Suprapubic skin (tissue), 4 donors: Measurements from ENCODE around the gene C14orf93. TPM values are rescaled to one million over a fixed set of nuclear protein-coding genes. Genes with fewer than 3 reads are reported as not detected.

Experiments used
- DNase-seq, 2 donors: peaks; one replicate each; pipeline ENCODE4 v3.0.0-alpha.2; 2019; ENCODE audit warnings: low spot score in 2 of 2
- H3K27ac ChIP-seq: fragments of 200-600 bp; sonication (generic); one replicate; pipeline ENCODE4 v1.5.1; 2019
- H3K27me3 ChIP-seq: fragments of 200-600 bp; sonication (generic); one replicate; pipeline ENCODE4 v1.5.1; 2019
- H3K36me3 ChIP-seq: fragments of 200-600 bp; sonication (generic); one replicate; pipeline ENCODE4 v1.5.1; 2019
- H3K4me1 ChIP-seq: fragments of 200-600 bp; sonication (generic); one replicate; pipeline ENCODE4 v1.5.1; 2019
- H3K4me3 ChIP-seq: fragments of 200-600 bp; sonication (generic); one replicate; pipeline ENCODE4 v1.5.1; 2019; ENCODE audit warnings: mild to moderate bottlenecking
- H3K9me3 ChIP-seq: fragments of 200-600 bp; sonication (generic); one replicate; pipeline ENCODE4 v1.5.1; 2019
- EP300 ChIP-seq: sonication (generic); formaldehyde crosslinking; IDR thresholded peaks from one replicate; pipeline ENCODE4 v1.6.1; 2017; ENCODE audit warnings: antibody characterized with exemption
- POLR2A ChIP-seq, 2 donors: fragments of 450-650 bp; IDR thresholded peaks; one replicate each; pipeline ENCODE4 v1.6.1; 2017; ENCODE audit warnings: antibody characterized with exemption in 2 of 2, mild to moderate bottlenecking in 2 of 2, moderate library complexity in 2 of 2
- POLR2AphosphoS5 ChIP-seq, 3 donors: sonication (generic); formaldehyde crosslinking; IDR thresholded peaks; one replicate each; pipeline ENCODE4 v1.6.1; 2017; ENCODE audit warnings: antibody characterized with exemption in 3 of 3
- WGBS: methylation state at CpG from one replicate; pipeline ENCODE4 v1.1.5; 2018; 5-methylcytosine and 5-hydroxymethylcytosine counted together
- total RNA-seq, 4 donors: library from RNA; depleted of rRNA; stranded (reverse); fragments of >200 nt; gene quantifications; one replicate each; pipeline ENCODE4 v1.1.0, GENCODE V29; 2016
- TF ChIP-seq, protein P1 (sequence below), 2 donors: fragments of 200-600 bp in 1 of 2; fragments of 450-650 bp in 1 of 2; sonication (generic) in 1 of 2; IDR thresholded peaks; one replicate each; pipeline ENCODE4 v1.5.1; 2016 to 2019; ENCODE audit warnings: antibody characterized with exemption in 2 of 2, mild to moderate bottlenecking in 1 of 2, moderate library complexity in 1 of 2

C14orf93 gene
- total RNA-seq, 4 donors from 2014 or later, result 19.1 to 32.9 (median 24.3) TPM

GRCh38 chr14:23042162-23042965 is 32.4 kb upstream of the C14orf93 start, which contains the start of gene PSMB11:
TSS of gene PSMB11 (plus strand) at chr14:23042212. CDS start at chr14:23042226, 14 bp downstream.
- H3K36me3 ChIP-seq, result no peaks in the 10 kb centered on the region
- DNase-seq, result no peak
- WGBS, result 95% methylated on average over 31 of the region's 36 CpGs
- no peaks in the 10 kb centered on the region for H3K4me1 ChIP-seq
- H3K9me3 ChIP-seq, result no peaks in the 10 kb centered on the region
- H3K4me3 ChIP-seq, result no peak within 1 kb of the TSS
- TF ChIP-seq, protein P1, sequence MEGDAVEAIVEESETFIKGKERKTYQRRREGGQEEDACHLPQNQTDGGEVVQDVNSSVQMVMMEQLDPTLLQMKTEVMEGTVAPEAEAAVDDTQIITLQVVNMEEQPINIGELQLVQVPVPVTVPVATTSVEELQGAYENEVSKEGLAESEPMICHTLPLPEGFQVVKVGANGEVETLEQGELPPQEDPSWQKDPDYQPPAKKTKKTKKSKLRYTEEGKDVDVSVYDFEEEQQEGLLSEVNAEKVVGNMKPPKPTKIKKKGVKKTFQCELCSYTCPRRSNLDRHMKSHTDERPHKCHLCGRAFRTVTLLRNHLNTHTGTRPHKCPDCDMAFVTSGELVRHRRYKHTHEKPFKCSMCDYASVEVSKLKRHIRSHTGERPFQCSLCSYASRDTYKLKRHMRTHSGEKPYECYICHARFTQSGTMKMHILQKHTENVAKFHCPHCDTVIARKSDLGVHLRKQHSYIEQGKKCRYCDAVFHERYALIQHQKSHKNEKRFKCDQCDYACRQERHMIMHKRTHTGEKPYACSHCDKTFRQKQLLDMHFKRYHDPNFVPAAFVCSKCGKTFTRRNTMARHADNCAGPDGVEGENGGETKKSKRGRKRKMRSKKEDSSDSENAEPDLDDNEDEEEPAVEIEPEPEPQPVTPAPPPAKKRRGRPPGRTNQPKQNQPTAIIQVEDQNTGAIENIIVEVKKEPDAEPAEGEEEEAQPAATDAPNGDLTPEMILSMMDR (IDR thresholded peaks at IDR 0.05), result no peak
- TF ChIP-seq POLR2AphosphoS5 (IDR thresholded peaks at IDR 0.05), result no peak
- TF ChIP-seq POLR2A (IDR thresholded peaks at IDR 0.05), result no peak
- TF ChIP-seq EP300, result no peak
- H3K27me3 ChIP-seq, result no peaks in the 10 kb centered on the region
- H3K27ac ChIP-seq, result no peak within 1 kb of the TSS

DNA sequence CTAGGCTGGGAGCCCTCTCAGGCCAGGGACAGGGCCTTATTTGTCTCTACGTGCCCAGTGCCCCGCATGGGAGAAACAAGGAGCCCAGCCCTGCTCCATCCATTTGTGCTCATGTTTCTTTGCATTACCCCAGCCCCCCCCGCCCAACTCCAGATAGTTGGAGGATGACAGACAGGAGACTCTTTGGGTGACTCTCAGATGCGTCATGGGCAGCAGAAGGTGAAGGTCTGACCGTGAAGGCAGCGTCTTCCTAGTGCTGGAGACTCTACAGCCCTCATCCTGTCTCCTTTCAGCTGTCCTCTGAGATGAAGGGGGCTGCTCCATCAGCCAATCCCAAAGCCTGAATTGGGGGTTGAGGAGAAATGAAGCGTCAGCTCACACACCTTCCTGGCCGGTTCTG is 31.8 kb upstream of the C14orf93 start:
- Histone ChIP-seq H3K27me3 (no peaks in the 10 kb centered on the region), H3K36me3 (no peaks in the 10 kb centered on the region), H3K9me3 (no peaks in the 10 kb centered on the region), H3K4me1 (no peaks in the 10 kb centered on the region), H3K27ac (no peak overlapping the region), H3K4me3 (no peak overlapping the region)
- TF ChIP-seq, protein P1 (IDR thresholded peaks at IDR 0.05), result no peak
- no peak for TF ChIP-seq POLR2AphosphoS5 (IDR thresholded peaks at IDR 0.05)
- TF ChIP-seq POLR2A (IDR thresholded peaks at IDR 0.05), result no peak
- no peak for TF ChIP-seq EP300
- DNase-seq, result no peak
- WGBS, result 96% methylated on average over 3 of the region's 8 CpGs

DNA sequence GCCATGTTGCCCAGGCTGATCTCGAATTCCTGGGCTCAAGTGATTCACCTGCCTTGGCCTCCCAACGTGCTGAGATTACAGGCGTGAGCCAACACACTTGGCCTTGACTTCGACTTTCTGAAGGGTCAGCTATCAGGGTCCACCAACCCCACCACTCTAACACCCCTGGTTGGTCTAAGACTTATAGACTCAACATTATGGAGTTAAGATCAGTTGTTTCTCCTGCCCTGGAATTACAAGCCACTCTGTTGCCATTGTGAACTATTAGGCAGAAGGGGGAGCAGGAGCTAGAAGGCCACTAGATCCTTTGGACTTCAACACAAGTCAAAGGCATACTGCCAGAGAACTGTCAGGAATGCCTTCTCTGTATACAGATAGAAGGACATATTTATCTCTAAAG is 30.2 kb upstream of the C14orf93 start:
- Histone ChIP-seq H3K36me3 (no peaks in the 10 kb centered on the region), H3K4me3 (no peak overlapping the region), H3K27ac (no peak overlapping the region), H3K9me3 (no peaks in the 10 kb centered on the region), H3K27me3 (no peaks in the 10 kb centered on the region), H3K4me1 (no peaks in the 10 kb centered on the region)
- TF ChIP-seq EP300 (no peak), POLR2AphosphoS5 (IDR thresholded peaks at IDR 0.05) (no peak), POLR2A (IDR thresholded peaks at IDR 0.05) (no peak)
- TF ChIP-seq, protein P1 (IDR thresholded peaks at IDR 0.05), result no peak
- WGBS, result 93% methylated on average over 4 of the region's 4 CpGs
- DNase-seq, result no peak

- Histone ChIP-seq H3K9me3 (no peaks in the 10 kb centered on the region), H3K27ac (peak overlapping the region; percentile 93), H3K4me3 (peak overlapping the region; percentile 70), H3K27me3 (no peaks in the 10 kb centered on the region), H3K4me1 (peaks cover 12% of the 10 kb centered on the region), H3K36me3 (peaks cover 25% of the 10 kb centered on the region)
- 62% methylated on average over 14 of the region's 14 CpGs for WGBS
- DNase-seq, result no peak
- peak; percentile 6 for TF ChIP-seq EP300
- no peak for TF ChIP-seq POLR2A (IDR thresholded peaks at IDR 0.05)
- TF ChIP-seq POLR2AphosphoS5 (IDR thresholded peaks at IDR 0.05), result no peak
- TF ChIP-seq, protein P1 (IDR thresholded peaks at IDR 0.05), result no peak
Measured at GRCh38 chr14:23035303-23036144, 25.6 kb upstream of the C14orf93 start.
